Caco-2 (cell line): Measurements from ENCODE around the gene PKD2. TPM values are rescaled to one million over a fixed set of nuclear protein-coding genes. Genes with fewer than 3 reads are reported as not detected.

Experiments used
- BruUV-seq: library from RNA; stranded (reverse); fragments of 400-500 nt; replicated peaks from 2 replicates; lab custom pipeline; 2021; lab: Mats Ljungman, UMichigan
- CTCF ChIA-PET: fragments of 300-600 bp; sonication (Branson Sonifier 250); formaldehyde crosslinking; loops from one replicate; lab custom pipeline; 2022; ENCODE audit warnings: antibody characterized with exemption; lab: Charles Lee
- POLR2A ChIA-PET: fragments of 300-600 bp; sonication (Branson Sonifier 250); formaldehyde crosslinking; loops from one replicate; lab custom pipeline; 2022; ENCODE audit warnings: antibody characterized with exemption; lab: Charles Lee
- DNase-seq, 2 experiments: peaks; one replicate each; pipeline versions ENCODE4 v3.0.0 to v3.0.0-alpha.2; 2020 to 2022
- H3K27me3 ChIP-seq: replicated peaks from 2 replicates; pipeline ENCODE4 v1.6.0; 2011; ENCODE audit warnings: low read length; ENCODE audit not compliant: control insufficient read depth, insufficient read depth
- H3K36me3 ChIP-seq: 2 replicates; pipeline ENCODE4 v1.5.1; 2011; ENCODE audit warnings: low read length; ENCODE audit not compliant: control insufficient read depth, insufficient read depth
- H3K4me1 ChIP-seq: fragments of 250-450 bp; sonication (Bioruptor Pico); 2 replicates; pipeline ENCODE4 v1.5.1; 2020; ENCODE audit warnings: mild to moderate bottlenecking
- H3K4me3 ChIP-seq: 2 replicates; pipeline ENCODE4 v1.5.1; 2011; ENCODE audit warnings: low read depth, mild to moderate bottlenecking, control low read depth, low read length
- H3K9me3 ChIP-seq: fragments of 250-450 bp; sonication (Bioruptor Pico); 2 replicates; pipeline ENCODE4 v1.5.1; 2020; ENCODE audit warnings: mild to moderate bottlenecking, moderate library complexity
- H3K27ac Mint-ChIP-seq: one replicate; pipeline ENCODE4 v1.8.0; 2022; ENCODE audit warnings: mixed read lengths; ENCODE audit not compliant: unreplicated experiment
- H3K27me3 Mint-ChIP-seq: one replicate; pipeline ENCODE4 v1.8.0; 2022; ENCODE audit warnings: mixed read lengths; ENCODE audit not compliant: insufficient read depth, unreplicated experiment
- H3K36me3 Mint-ChIP-seq: one replicate; pipeline ENCODE4 v1.8.0; 2022; ENCODE audit warnings: mild to moderate bottlenecking, mixed read lengths; ENCODE audit not compliant: insufficient read depth, unreplicated experiment
- H3K4me1 Mint-ChIP-seq: one replicate; pipeline ENCODE4 v1.8.0; 2022; ENCODE audit warnings: low read depth, mixed read lengths; ENCODE audit not compliant: unreplicated experiment
- H3K4me3 Mint-ChIP-seq: one replicate; pipeline ENCODE4 v1.8.0; 2022; ENCODE audit warnings: mild to moderate bottlenecking, moderate library complexity, mixed read lengths; ENCODE audit not compliant: unreplicated experiment
- H3K9me3 Mint-ChIP-seq: one replicate; pipeline ENCODE4 v1.8.0; 2022; ENCODE audit warnings: mixed read lengths; ENCODE audit not compliant: unreplicated experiment
- intact Hi-C: fragments of 100-400 bp; cut with micrococcal nuclease; formaldehyde crosslinking; loops from one replicate; pipeline ENCODE4 v1.10.0; 2022; ENCODE audit not compliant: unreplicated experiment
- total RNA-seq: library from RNA; stranded (reverse); gene quantifications from 2 replicates; pipeline ENCODE4 v1.2.3, GENCODE V29; 2022
- TF ChIP-seq, protein P1 (sequence below), 2 experiments: fragments of 200-600 bp in 1 of 2; IDR thresholded peaks; 1 replicate in 1 of 2; 2 replicates in 1 of 2; pipeline versions ENCODE4 v1.5.1 to v1.8.0; 2011 to 2022; ENCODE audit warnings: antibody characterized with exemption in 1 of 2, control low read depth in 1 of 2, inconsistent platforms in 1 of 2, low read depth in 1 of 2, low read length in 1 of 2, mild to moderate bottlenecking in 1 of 2, moderate library complexity in 1 of 2; ENCODE audit not compliant: insufficient read depth in 1 of 2, severe bottlenecking in 1 of 2, unreplicated experiment in 1 of 2

PKD2 gene
- total RNA-seq, 1 experiment from 2014 or later: 7.3 TPM

DNA sequence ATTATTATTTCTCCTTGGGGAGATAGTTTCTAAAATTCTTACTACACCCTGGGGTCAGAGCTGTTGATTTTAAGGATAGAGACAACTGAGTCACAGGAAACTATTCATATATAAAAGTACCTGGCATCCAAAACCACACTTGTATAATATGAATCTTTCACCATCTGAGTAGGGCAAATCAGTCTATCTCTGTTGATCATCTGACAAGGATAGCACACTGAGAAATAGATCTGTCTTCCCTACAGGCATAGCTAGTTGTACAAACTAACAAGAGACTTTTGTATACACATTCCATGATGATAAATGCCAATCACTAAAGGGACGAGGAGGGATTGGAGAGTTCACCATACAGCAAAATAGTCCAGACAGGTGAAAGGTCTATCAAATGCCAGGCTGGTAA is 30.0 kb downstream of the PKD2 start:
- Histone ChIP-seq H3K4me3 (no peak overlapping the region), H3K36me3 (no peaks in the 10 kb centered on the region), H3K4me1 (peaks cover 7% of the 10 kb centered on the region; the same call in 1 of the 2 replicates), H3K27me3 (no peaks in the 10 kb centered on the region), H3K9me3 (no peaks in the 10 kb centered on the region)
- no TSS peak for BruUV-seq
- Mint-ChIP-seq H3K27me3 (no peaks in the 10 kb centered on the region), H3K36me3 (peaks cover 4% of the 10 kb centered on the region), H3K4me1 (no peaks in the 10 kb centered on the region), H3K4me3 (no peak overlapping the region), H3K9me3 (no peaks in the 10 kb centered on the region), H3K27ac (no peak overlapping the region)
- TF ChIP-seq, protein P1, sequence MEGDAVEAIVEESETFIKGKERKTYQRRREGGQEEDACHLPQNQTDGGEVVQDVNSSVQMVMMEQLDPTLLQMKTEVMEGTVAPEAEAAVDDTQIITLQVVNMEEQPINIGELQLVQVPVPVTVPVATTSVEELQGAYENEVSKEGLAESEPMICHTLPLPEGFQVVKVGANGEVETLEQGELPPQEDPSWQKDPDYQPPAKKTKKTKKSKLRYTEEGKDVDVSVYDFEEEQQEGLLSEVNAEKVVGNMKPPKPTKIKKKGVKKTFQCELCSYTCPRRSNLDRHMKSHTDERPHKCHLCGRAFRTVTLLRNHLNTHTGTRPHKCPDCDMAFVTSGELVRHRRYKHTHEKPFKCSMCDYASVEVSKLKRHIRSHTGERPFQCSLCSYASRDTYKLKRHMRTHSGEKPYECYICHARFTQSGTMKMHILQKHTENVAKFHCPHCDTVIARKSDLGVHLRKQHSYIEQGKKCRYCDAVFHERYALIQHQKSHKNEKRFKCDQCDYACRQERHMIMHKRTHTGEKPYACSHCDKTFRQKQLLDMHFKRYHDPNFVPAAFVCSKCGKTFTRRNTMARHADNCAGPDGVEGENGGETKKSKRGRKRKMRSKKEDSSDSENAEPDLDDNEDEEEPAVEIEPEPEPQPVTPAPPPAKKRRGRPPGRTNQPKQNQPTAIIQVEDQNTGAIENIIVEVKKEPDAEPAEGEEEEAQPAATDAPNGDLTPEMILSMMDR (IDR thresholded peaks at IDR 0.05; ENCODE audit: insufficient read depth in 1 of 2, low read depth in 1 of 2, low read length in 1 of 2, severe bottlenecking in 1 of 2, unreplicated experiment in 1 of 2): no peak
- POLR2A ChIA-PET: no interaction called here
- no peak for DNase-seq
- intact Hi-C loops: no loop called here
- CTCF ChIA-PET: no interaction called here

- Mint-ChIP-seq H3K4me1 (no peaks in the 10 kb centered on the region), H3K27me3 (no peaks in the 10 kb centered on the region), H3K27ac (no peak overlapping the region), H3K36me3 (peaks cover 4% of the 10 kb centered on the region), H3K9me3 (no peaks in the 10 kb centered on the region), H3K4me3 (no peak overlapping the region)
- Histone ChIP-seq H3K4me3 (no peak overlapping the region), H3K9me3 (no peaks in the 10 kb centered on the region), H3K27me3 (no peaks in the 10 kb centered on the region), H3K36me3 (no peaks in the 10 kb centered on the region), H3K4me1 (peaks cover 7% of the 10 kb centered on the region; the same call in 1 of the 2 replicates)
- ChIA-PET POLR2A (no interaction called here), CTCF (no interaction called here)
- no peak for DNase-seq
- TF ChIP-seq, protein P1 (IDR thresholded peaks at IDR 0.05; ENCODE audit: insufficient read depth in 1 of 2, low read depth in 1 of 2, low read length in 1 of 2, severe bottlenecking in 1 of 2, unreplicated experiment in 1 of 2): no peak
- no TSS peak for BruUV-seq
- intact Hi-C loops: no loop called here
Measured at GRCh38 chr4:88037936-88038335, 30.5 kb downstream of the PKD2 start.

GRCh38 chr4:88040707-88041106 is 33.3 kb downstream of the PKD2 start:
- Mint-ChIP-seq H3K27me3 (no peaks in the 10 kb centered on the region), H3K36me3 (peaks cover 4% of the 10 kb centered on the region), H3K4me1 (no peaks in the 10 kb centered on the region), H3K9me3 (no peaks in the 10 kb centered on the region), H3K4me3 (no peak overlapping the region), H3K27ac (no peak overlapping the region)
- Histone ChIP-seq H3K36me3 (no peaks in the 10 kb centered on the region), H3K27me3 (no peaks in the 10 kb centered on the region), H3K4me1 (peaks cover 7% of the 10 kb centered on the region; the same call in 1 of the 2 replicates), H3K9me3 (no peaks in the 10 kb centered on the region), H3K4me3 (no peak overlapping the region)
- CTCF ChIA-PET: no interaction called here
- TF ChIP-seq, protein P1 (IDR thresholded peaks at IDR 0.05; ENCODE audit: insufficient read depth in 1 of 2, low read depth in 1 of 2, low read length in 1 of 2, severe bottlenecking in 1 of 2, unreplicated experiment in 1 of 2): no peak
- POLR2A ChIA-PET: no interaction called here
- intact Hi-C loops: no loop called here
- BruUV-seq: no TSS peak
- DNase-seq: no peak
